Endodermal cell (in vitro differentiated cells): ENCODE data around the gene KCND3. TPM values are rescaled to one million over a fixed set of nuclear protein-coding genes. Genes with fewer than 3 reads are reported as not detected.

Experiments used
- DNase-seq: peaks from one replicate; pipeline ENCODE4 v3.0.0-alpha.2; 2017
- H3K27ac ChIP-seq: 2 replicates; pipeline ENCODE4 v1.5.1; 2013; ENCODE audit warnings: mild to moderate bottlenecking, low read depth, low read length, moderate library complexity
- H3K27me3 ChIP-seq: 2 replicates; pipeline ENCODE4 v1.6.1; 2013; ENCODE audit warnings: mild to moderate bottlenecking, low read length, moderate library complexity; ENCODE audit not compliant: insufficient read depth, control insufficient read depth, poor library complexity, severe bottlenecking
- H3K36me3 ChIP-seq: 2 replicates; pipeline ENCODE4 v1.7.0; 2013; ENCODE audit warnings: mild to moderate bottlenecking, low read length, moderate library complexity; ENCODE audit not compliant: control insufficient read depth, insufficient read depth
- H3K4me1 ChIP-seq: one replicate; pipeline ENCODE4 v1.7.0; 2013; ENCODE audit warnings: low read length; ENCODE audit not compliant: control insufficient read depth, insufficient read depth
- H3K4me3 ChIP-seq: 2 replicates; pipeline ENCODE4 v1.5.1; 2013; ENCODE audit warnings: mild to moderate bottlenecking, low read length, moderate library complexity
- H3K9ac ChIP-seq: 2 replicates; pipeline ENCODE4 v1.6.1; 2013; ENCODE audit warnings: mild to moderate bottlenecking, low read length, moderate library complexity; ENCODE audit not compliant: poor library complexity, severe bottlenecking; ENCODE audit errors: extremely low read depth
- H3K9me3 ChIP-seq: 2 replicates; pipeline ENCODE4 v1.6.1; 2013; ENCODE audit warnings: mild to moderate bottlenecking, low read length, moderate library complexity; ENCODE audit not compliant: control insufficient read depth
- H3K27ac Mint-ChIP-seq: 2 replicates; pipeline ENCODE4 v1.8.0; 2020; ENCODE audit warnings: mixed read lengths
- H3K27me3 Mint-ChIP-seq: 2 replicates; pipeline ENCODE4 v1.8.0; 2021; ENCODE audit warnings: mild to moderate bottlenecking, mixed read lengths; ENCODE audit not compliant: insufficient read depth
- H3K36me3 Mint-ChIP-seq: 2 replicates; pipeline ENCODE4 v1.8.0; 2020; ENCODE audit warnings: low read depth, mixed read lengths
- H3K4me1 Mint-ChIP-seq: 2 replicates; pipeline ENCODE4 v1.8.0; 2020; ENCODE audit warnings: mixed read lengths
- H3K4me3 Mint-ChIP-seq: 2 replicates; pipeline ENCODE4 v1.8.0; 2020; ENCODE audit warnings: mild to moderate bottlenecking, moderate library complexity, mixed read lengths
- H3K9me3 Mint-ChIP-seq: 2 replicates; pipeline ENCODE4 v1.8.0; 2020; ENCODE audit warnings: mild to moderate bottlenecking, mixed read lengths
- CTCF ChIP-seq: fragments of 200-600 bp; sonication (generic); conservative IDR thresholded peaks from 2 replicates; pipeline ENCODE4 v1.5.0; 2021; ENCODE audit warnings: antibody characterized with exemption, mild to moderate bottlenecking
- WGBS, 2 experiments: methylation state at CpG; one replicate each; pipeline versions ENCODE4 v1.1.5 to v1.1.7; 2013; ENCODE audit warnings: missing lambda C conversion rate in 2 of 2, mixed read lengths in 1 of 2; ENCODE audit not compliant: insufficient coverage in 1 of 2, insufficient read length in 1 of 2; 5-methylcytosine and 5-hydroxymethylcytosine counted together
- total RNA-seq, 2 donors: library from RNA; stranded (reverse); fragmentation: NEBNext Ultra II Directional in 1 of 2; extraction: Animal tissue kit (Norgen Biotek cat#: 25700) in 1 of 2; gene quantifications; 2 replicates in 1 of 2; 3 replicates in 1 of 2; pipeline ENCODE4 v1.2.1, GENCODE V29; 2021

KCND3 gene
- total RNA-seq, 2 donors from 2014 or later = 0.13 TPM; not detected in 1

- Mint-ChIP-seq H3K36me3 (no peaks in the 10 kb centered on the region), H3K9me3 (no peaks in the 10 kb centered on the region), H3K4me3 (no peak overlapping the region), H3K27ac (no peak overlapping the region), H3K27me3 (peaks cover 15% of the 10 kb centered on the region), H3K4me1 (no peaks in the 10 kb centered on the region)
- Histone ChIP-seq H3K9me3 (no peaks in the 10 kb centered on the region), H3K27ac (no peak overlapping the region), H3K9ac (no peak overlapping the region), H3K4me1 (no peaks in the 10 kb centered on the region), H3K4me3 (no peak overlapping the region), H3K27me3 (peaks cover 46% of the 10 kb centered on the region), H3K36me3 (no peaks in the 10 kb centered on the region)
- WGBS, 2 experiments = 50 to 51% methylated on average over 2 to 3 of the region's 3 CpGs
- peak; percentile 79 for DNase-seq
- no peak for TF ChIP-seq CTCF
Observed at GRCh38 chr1:111864862-111865261, 124.6 kb downstream of the KCND3 start.

GRCh38 chr1:111863401-111863800 lies 126.1 kb downstream of the KCND3 start:
- no peak overlapping the region for H3K9ac ChIP-seq
- H3K4me1 ChIP-seq = no peaks in the 10 kb centered on the region
- no peaks in the 10 kb centered on the region for H3K9me3 ChIP-seq
- no peaks in the 10 kb centered on the region for H3K36me3 ChIP-seq
- Mint-ChIP-seq H3K36me3 (no peaks in the 10 kb centered on the region), H3K27ac (no peak overlapping the region), H3K4me3 (no peak overlapping the region), H3K27me3 (peaks cover 23% of the 10 kb centered on the region), H3K4me1 (no peaks in the 10 kb centered on the region), H3K9me3 (no peaks in the 10 kb centered on the region)
- H3K27me3 ChIP-seq = peaks cover 49% of the 10 kb centered on the region
- no peak overlapping the region for H3K4me3 ChIP-seq
- no peak for TF ChIP-seq CTCF
- 85 to 88% methylated on average over 2 to 3 of the region's 3 CpGs for WGBS, 2 experiments
- no peak for DNase-seq
- no peak overlapping the region for H3K27ac ChIP-seq

GRCh38 chr1:111862599-111862998 lies 126.9 kb downstream of the KCND3 start:
- Histone ChIP-seq H3K9ac (no peak overlapping the region), H3K4me1 (no peaks in the 10 kb centered on the region), H3K4me3 (no peak overlapping the region), H3K27ac (no peak overlapping the region), H3K36me3 (no peaks in the 10 kb centered on the region), H3K9me3 (no peaks in the 10 kb centered on the region), H3K27me3 (peaks cover 53% of the 10 kb centered on the region)
- Mint-ChIP-seq H3K27me3 (peaks cover 29% of the 10 kb centered on the region), H3K36me3 (no peaks in the 10 kb centered on the region), H3K4me1 (no peaks in the 10 kb centered on the region), H3K27ac (no peak overlapping the region), H3K4me3 (no peak overlapping the region), H3K9me3 (no peaks in the 10 kb centered on the region)
- 80 to 91% methylated on average over 2 to 3 of the region's 3 CpGs for WGBS, 2 experiments
- no peak for DNase-seq
- no peak for TF ChIP-seq CTCF
